Stimulated activated CD4-positive, alpha-beta T cell treated with anti-CD3 and anti-CD28 coated beads, TNF-alpha, amount 100 ng/mL, for 1 hour (primary cell): ENCODE measurements around the gene SRPK2.

Source experiments
- DNase-seq, 3 donors: peaks; one replicate each; pipeline ENCODE4 v3.0.0-alpha.2; 2020; ENCODE audit warnings: low read depth in 3 of 3, low spot score in 1 of 3

Gene SRPK2

GRCh38 chr7:105228555-105228954, 160.2 kb downstream of the SRPK2 start:
- no peak for DNase-seq

GRCh38 chr7:105227391-105227790, 161.3 kb downstream of the SRPK2 start:
- no peak for DNase-seq

- DNase-seq, result no peak
These were observed 163.7 kb downstream of the SRPK2 start for GRCh38 chr7:105224884-105225651.

- DNase-seq, result no peak
These were observed 165.8 kb downstream of the SRPK2 start for GRCh38 chr7:105222953-105223352.

- DNase-seq, result no peak
These were observed 169.0 kb downstream of the SRPK2 start for GRCh38 chr7:105219771-105220160.

GRCh38 chr7:105218939-105219770, 169.6 kb downstream of the SRPK2 start:
- no peak for DNase-seq

GRCh38 chr7:105218215-105218614, 170.5 kb downstream of the SRPK2 start:
- no peak for DNase-seq

- DNase-seq, result no peak
These were observed 171.9 kb downstream of the SRPK2 start for GRCh38 chr7:105216786-105217185.

- no peak for DNase-seq
These were observed 172.9 kb downstream of the SRPK2 start for GRCh38 chr7:105215821-105216220.

GRCh38 chr7:105215182-105215581, 173.5 kb downstream of the SRPK2 start:
- no peak for DNase-seq

- DNase-seq, result no peak
These were observed 175.1 kb downstream of the SRPK2 start for GRCh38 chr7:105213611-105214010.

GRCh38 chr7:105212212-105212611, 176.5 kb downstream of the SRPK2 start:
- DNase-seq, result no peak

GRCh38 chr7:105210721-105211205, 178.0 kb downstream of the SRPK2 start:
- DNase-seq, result no peak

GRCh38 chr7:105209870-105210269, 178.9 kb downstream of the SRPK2 start:
- no peak for DNase-seq

GRCh38 chr7:105209433-105209832, 179.3 kb downstream of the SRPK2 start:
- DNase-seq, result no peak

- DNase-seq, result no peak
These were observed 181.7 kb downstream of the SRPK2 start for GRCh38 chr7:105206985-105207384.

GRCh38 chr7:105205592-105206237, 183.0 kb downstream of the SRPK2 start:
- no peak for DNase-seq

GRCh38 chr7:105204953-105205352, 183.8 kb downstream of the SRPK2 start:
- DNase-seq, result no peak

GRCh38 chr7:105204520-105204919, 184.2 kb downstream of the SRPK2 start:
- DNase-seq, result no peak

GRCh38 chr7:105202616-105203015, 186.1 kb downstream of the SRPK2 start:
- DNase-seq, result no peak

- no peak for DNase-seq
These were observed 189.3 kb downstream of the SRPK2 start for GRCh38 chr7:105199386-105199785.

- no peak for DNase-seq
These were observed 190.5 kb downstream of the SRPK2 start for GRCh38 chr7:105198223-105198622.
